ENCODE measurements around the gene PEAK3. TPM values are rescaled to one million over a fixed set of nuclear protein-coding genes. Genes with fewer than 3 reads are reported as not detected.

Gene PEAK3
- polyA plus RNA-seq, 1 of the 3 experiments (the other 2 are of a cell fraction): not detected

DNA sequence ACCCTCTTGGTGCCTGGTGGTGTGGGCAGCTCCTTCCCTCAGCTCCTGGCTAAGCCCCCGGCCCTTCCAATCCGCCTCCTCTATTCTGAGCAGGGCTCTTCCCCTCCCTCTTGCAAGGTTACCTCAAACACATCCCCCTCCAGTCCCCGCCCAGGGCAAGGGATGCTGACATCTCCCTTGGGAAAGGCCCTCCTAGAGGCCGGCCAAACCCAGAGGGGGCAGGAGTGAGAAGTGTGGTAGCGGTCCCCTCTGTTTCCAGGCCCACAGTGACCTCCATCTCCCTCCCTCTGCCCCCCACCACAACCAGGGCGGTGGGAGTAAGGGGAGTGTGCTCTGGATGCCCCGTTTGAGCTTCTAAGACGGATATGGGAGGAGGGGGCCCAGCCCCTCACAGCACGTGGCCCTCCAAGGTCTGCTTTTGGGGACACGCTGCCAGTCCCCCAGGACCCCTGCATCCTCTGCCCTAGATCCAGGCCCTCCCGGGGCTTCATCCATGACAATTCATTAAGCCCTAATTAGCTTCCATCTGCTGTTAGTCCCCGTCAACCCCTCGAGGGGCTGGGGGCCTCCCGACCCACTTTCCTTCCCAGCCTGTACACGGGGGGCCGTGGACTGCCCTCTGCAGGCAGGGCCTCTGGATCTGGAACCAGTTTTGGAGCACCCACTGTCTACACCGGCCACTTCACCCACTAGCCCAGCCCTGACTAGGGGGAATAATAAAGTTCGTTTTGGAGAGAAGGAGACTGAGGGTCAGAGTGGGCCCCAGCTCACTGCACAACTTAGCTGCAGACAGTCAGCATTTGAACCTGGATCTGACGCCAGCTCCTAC, 23.7 kb upstream of the PEAK3 start:
- POLR2A ChIA-PET: interaction anchor here (1.2 to 1.3 kb wide), 2 partner anchors 10 to 11 kb away, joined by 3 to 4 read pairs; no protein-coding TSS in a partner anchor

DNA sequence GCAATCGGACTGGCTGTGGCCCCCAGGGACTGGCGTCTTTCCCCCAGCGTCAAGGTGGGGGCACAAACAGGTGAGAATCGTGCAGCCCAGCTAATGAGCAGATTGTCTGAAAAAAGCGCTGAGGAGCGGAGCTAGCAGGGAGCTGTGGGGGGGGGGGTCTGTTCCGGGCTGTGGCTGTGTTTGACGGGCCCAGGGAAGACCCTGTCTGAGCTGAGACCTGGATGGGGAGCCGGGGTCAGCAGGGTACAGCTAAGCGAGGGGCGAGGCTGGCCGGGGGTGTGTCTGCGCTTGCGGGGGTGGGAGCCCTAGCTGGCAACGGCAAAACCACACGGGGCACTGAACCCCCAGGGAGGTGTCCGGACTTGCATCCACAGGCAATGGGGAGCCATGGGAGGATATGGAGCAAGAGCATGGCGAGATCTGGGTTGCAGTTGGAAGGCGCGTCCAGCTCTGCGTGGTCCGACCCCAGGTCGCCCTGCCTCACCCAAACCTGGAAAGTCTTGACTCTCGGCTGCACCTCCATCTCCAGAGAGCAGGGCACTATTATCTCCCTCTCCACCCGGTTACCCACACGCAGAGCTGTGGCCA, 21.3 kb upstream of the PEAK3 start:
- no peaks in the 10 kb centered on the region; the same call in 1 of the 2 replicates for H3K27me3 ChIP-seq (ENCODE audit: insufficient read depth)
- H3K4me1 ChIP-seq (ENCODE audit: control insufficient read depth in 1 of 2, insufficient read depth in 2 of 2, low read depth in 1 of 2, low read length in 1 of 2): peaks cover 0 to 2% of the 10 kb centered on the region in 2 experiments; a peak in 1 of 4 replicates
- H3K9me3 ChIP-seq: no peaks in the 10 kb centered on the region
- no peaks in the 10 kb centered on the region for H3F3A ChIP-seq (replicated peaks; ENCODE audit: insufficient read depth)
- TF ChIP-seq RFX5 (IDR thresholded peaks at IDR 0.05; ENCODE audit: low read length): no peak
- TF ChIP-seq, protein P1, sequence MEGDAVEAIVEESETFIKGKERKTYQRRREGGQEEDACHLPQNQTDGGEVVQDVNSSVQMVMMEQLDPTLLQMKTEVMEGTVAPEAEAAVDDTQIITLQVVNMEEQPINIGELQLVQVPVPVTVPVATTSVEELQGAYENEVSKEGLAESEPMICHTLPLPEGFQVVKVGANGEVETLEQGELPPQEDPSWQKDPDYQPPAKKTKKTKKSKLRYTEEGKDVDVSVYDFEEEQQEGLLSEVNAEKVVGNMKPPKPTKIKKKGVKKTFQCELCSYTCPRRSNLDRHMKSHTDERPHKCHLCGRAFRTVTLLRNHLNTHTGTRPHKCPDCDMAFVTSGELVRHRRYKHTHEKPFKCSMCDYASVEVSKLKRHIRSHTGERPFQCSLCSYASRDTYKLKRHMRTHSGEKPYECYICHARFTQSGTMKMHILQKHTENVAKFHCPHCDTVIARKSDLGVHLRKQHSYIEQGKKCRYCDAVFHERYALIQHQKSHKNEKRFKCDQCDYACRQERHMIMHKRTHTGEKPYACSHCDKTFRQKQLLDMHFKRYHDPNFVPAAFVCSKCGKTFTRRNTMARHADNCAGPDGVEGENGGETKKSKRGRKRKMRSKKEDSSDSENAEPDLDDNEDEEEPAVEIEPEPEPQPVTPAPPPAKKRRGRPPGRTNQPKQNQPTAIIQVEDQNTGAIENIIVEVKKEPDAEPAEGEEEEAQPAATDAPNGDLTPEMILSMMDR (IDR thresholded peaks at IDR 0.05): no peak
- TF ChIP-seq, protein P2, sequence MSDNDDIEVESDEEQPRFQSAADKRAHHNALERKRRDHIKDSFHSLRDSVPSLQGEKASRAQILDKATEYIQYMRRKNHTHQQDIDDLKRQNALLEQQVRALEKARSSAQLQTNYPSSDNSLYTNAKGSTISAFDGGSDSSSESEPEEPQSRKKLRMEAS (IDR thresholded peaks at IDR 0.05; ENCODE audit: low read depth): no peak
- TF ChIP-seq RXRA (IDR thresholded peaks at IDR 0.05; ENCODE audit: borderline replicate concordance, low read depth): no peak
- TF ChIP-seq JUND (IDR thresholded peaks at IDR 0.05): no peak
- TF ChIP-seq, protein P3, sequence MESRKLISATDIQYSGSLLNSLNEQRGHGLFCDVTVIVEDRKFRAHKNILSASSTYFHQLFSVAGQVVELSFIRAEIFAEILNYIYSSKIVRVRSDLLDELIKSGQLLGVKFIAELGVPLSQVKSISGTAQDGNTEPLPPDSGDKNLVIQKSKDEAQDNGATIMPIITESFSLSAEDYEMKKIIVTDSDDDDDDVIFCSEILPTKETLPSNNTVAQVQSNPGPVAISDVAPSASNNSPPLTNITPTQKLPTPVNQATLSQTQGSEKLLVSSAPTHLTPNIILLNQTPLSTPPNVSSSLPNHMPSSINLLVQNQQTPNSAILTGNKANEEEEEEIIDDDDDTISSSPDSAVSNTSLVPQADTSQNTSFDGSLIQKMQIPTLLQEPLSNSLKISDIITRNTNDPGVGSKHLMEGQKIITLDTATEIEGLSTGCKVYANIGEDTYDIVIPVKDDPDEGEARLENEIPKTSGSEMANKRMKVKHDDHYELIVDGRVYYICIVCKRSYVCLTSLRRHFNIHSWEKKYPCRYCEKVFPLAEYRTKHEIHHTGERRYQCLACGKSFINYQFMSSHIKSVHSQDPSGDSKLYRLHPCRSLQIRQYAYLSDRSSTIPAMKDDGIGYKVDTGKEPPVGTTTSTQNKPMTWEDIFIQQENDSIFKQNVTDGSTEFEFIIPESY (IDR thresholded peaks at IDR 0.05; ENCODE audit: borderline replicate concordance, low read depth): no peak
- no peak for TF ChIP-seq SMC3 (IDR thresholded peaks at IDR 0.05; ENCODE audit: low read depth, low read length)
- TF ChIP-seq RAD21 (IDR thresholded peaks at IDR 0.05; ENCODE audit: low read length): no peak
- H3K27ac ChIP-seq (ENCODE audit: low read depth in 2 of 2, low read length in 1 of 2): no peak overlapping the region
- CTCF ChIA-PET: interaction anchor here (1.2 to 3.0 kb wide), 3 partner anchors 9 to 73 kb away, joined by 3 to 15 read pairs (median 5); no protein-coding TSS in a partner anchor
- H3K9me2 ChIP-seq: no peaks in the 10 kb centered on the region
- no peaks in the 10 kb centered on the region for H3K36me3 ChIP-seq (replicated peaks in 1 of 2; ENCODE audit: control insufficient read depth in 1 of 2, insufficient read depth in 2 of 2, low read length in 1 of 2)
- no peaks in the 10 kb centered on the region for H3K79me2 ChIP-seq (ENCODE audit: insufficient read depth)
- no peaks in the 10 kb centered on the region for H4K20me1 ChIP-seq (ENCODE audit: insufficient read depth)
- POLR2A ChIA-PET: interaction anchor here (0.6 to 1.8 kb wide), 3 partner anchors 12 to 53 kb away, joined by 3 to 4 read pairs (median 4); no protein-coding TSS in a partner anchor
- no peak overlapping the region for H2AFZ ChIP-seq (ENCODE audit: low read depth)
- no peak for DNase-seq
- no peak overlapping the region for H3K4me2 ChIP-seq
- no peak overlapping the region for H3K4me3 ChIP-seq (ENCODE audit: low read depth in 2 of 2, low read length in 1 of 2)
- WGBS (ENCODE audit: low lambda C conversion rate): 77% methylated on average over 11 of the region's 26 CpGs
- H3K9ac ChIP-seq: no peak overlapping the region

More for the DNA sequence above, 23.7 kb upstream of the PEAK3 start:
- H3K4me2 ChIP-seq: no peak overlapping the region
- no peak overlapping the region for H3K4me3 ChIP-seq (ENCODE audit: low read depth in 2 of 2, low read length in 1 of 2)
- WGBS (ENCODE audit: low lambda C conversion rate): 82% methylated on average over 17 of the region's 19 CpGs
- H3K27me3 ChIP-seq (ENCODE audit: insufficient read depth): no peaks in the 10 kb centered on the region; the same call in 1 of the 2 replicates
- no peak overlapping the region for H3K27ac ChIP-seq (ENCODE audit: low read depth in 2 of 2, low read length in 1 of 2)
- DNase-seq: no peak
- no peaks in the 10 kb centered on the region for H4K20me1 ChIP-seq (ENCODE audit: insufficient read depth)
- H3K79me2 ChIP-seq (ENCODE audit: insufficient read depth): no peaks in the 10 kb centered on the region
- H3K9ac ChIP-seq: no peak overlapping the region
- TF ChIP-seq MXI1 (IDR thresholded peaks at IDR 0.05; ENCODE audit: low read depth, low read length) (no peak), POLR2AphosphoS5 (IDR thresholded peaks at IDR 0.05; ENCODE audit: low read depth, low read length) (no peak), EP300 (IDR thresholded peaks at IDR 0.05; ENCODE audit: borderline replicate concordance in 1 of 2, low read depth in 1 of 2, low read length in 1 of 2) (no peak)
- no peaks in the 10 kb centered on the region for H3K9me3 ChIP-seq
- peaks cover 6% of the 10 kb centered on the region for H3F3A ChIP-seq (replicated peaks; ENCODE audit: insufficient read depth)
- CTCF ChIA-PET: interaction anchor here (0.9 to 3.7 kb wide), 6 partner anchors 10 to 149 kb away, joined by 3 to 19 read pairs (median 4); partner anchors contain the start of gene PLEKHJ1
- no peaks in the 10 kb centered on the region for H3K36me3 ChIP-seq (replicated peaks in 1 of 2; ENCODE audit: control insufficient read depth in 1 of 2, insufficient read depth in 2 of 2, low read length in 1 of 2)
- H3K9me2 ChIP-seq: no peaks in the 10 kb centered on the region
- H2AFZ ChIP-seq (ENCODE audit: low read depth): no peak overlapping the region
- peaks cover 0 to 16% of the 10 kb centered on the region in 2 experiments; a peak in 1 of 4 replicates for H3K4me1 ChIP-seq (ENCODE audit: control insufficient read depth in 1 of 2, insufficient read depth in 2 of 2, low read depth in 1 of 2, low read length in 1 of 2)

Data from SK-N-SH (cell line).